ENCODE results near the gene LRP1-AS. TPM values are rescaled to one million over a fixed set of nuclear protein-coding genes. Genes with fewer than 3 reads are reported as not detected.

The LRP1-AS gene
- total RNA-seq, 4 donors from 2014 or later, result not detected

- DNase-seq, result no peak
- 88% methylated on average over 9 of the region's 19 CpGs; no CpG with 5 or more reads in 1 of the 2 donors for WGBS, 2 donors
- Histone ChIP-seq H3K4me3 (no peak overlapping the region), H3K27me3 (no peaks in the 10 kb centered on the region), H3K4me1 (no peaks in the 10 kb centered on the region), H3K9me3 (no peaks in the 10 kb centered on the region), H3K36me3 (peaks cover 80 to 100% (median 86%) of the 10 kb centered on the region in 3 donors), H3K27ac (no peak overlapping the region)
- TF ChIP-seq CTCF (IDR thresholded peaks at IDR 0.05) (no peak), POLR2A (IDR thresholded peaks at IDR 0.05) (no peak)
- intact Hi-C loops (cut with DNase I), result no loop called here
Observed at GRCh38 chr12:57195186-57195585, 47.8 kb upstream of the LRP1-AS start.

DNA sequence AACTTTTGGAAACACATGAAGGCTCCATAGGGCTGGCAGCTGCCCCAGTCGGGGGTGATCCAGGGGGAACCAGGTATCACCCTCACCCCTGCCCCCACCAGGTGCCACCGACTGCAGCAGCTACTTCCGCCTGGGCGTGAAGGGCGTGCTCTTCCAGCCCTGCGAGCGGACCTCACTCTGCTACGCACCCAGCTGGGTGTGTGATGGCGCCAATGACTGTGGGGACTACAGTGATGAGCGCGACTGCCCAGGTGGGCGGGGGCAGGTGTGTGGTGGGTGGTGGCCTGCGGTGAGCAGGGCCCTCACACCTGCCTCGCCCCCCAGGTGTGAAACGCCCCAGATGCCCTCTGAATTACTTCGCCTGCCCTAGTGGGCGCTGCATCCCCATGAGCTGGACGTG, 46.8 kb upstream of the LRP1-AS start:
- WGBS, 2 donors, result 86 to 91% methylated on average over 6 to 12 of the region's 18 CpGs
- intact Hi-C loops (cut with DNase I), result no loop called here
- H3K27me3 ChIP-seq, result no peaks in the 10 kb centered on the region
- H3K27ac ChIP-seq, result no peak overlapping the region
- H3K4me1 ChIP-seq, result no peaks in the 10 kb centered on the region
- TF ChIP-seq CTCF (IDR thresholded peaks at IDR 0.05) (no peak), POLR2A (IDR thresholded peaks at IDR 0.05) (no peak)
- H3K36me3 ChIP-seq, result peaks cover 74 to 100% (median 77%) of the 10 kb centered on the region in 3 donors
- DNase-seq, result no peak
- H3K9me3 ChIP-seq, result no peaks in the 10 kb centered on the region
- no peak overlapping the region for H3K4me3 ChIP-seq

GRCh38 chr12:57193706-57194245, 46.4 kb upstream of the LRP1-AS start:
- DNase-seq, result no peak
- Histone ChIP-seq H3K4me3 (no peak overlapping the region), H3K9me3 (no peaks in the 10 kb centered on the region), H3K4me1 (no peaks in the 10 kb centered on the region), H3K27ac (no peak overlapping the region), H3K36me3 (peaks cover 72 to 100% (median 74%) of the 10 kb centered on the region in 3 donors), H3K27me3 (no peaks in the 10 kb centered on the region)
- WGBS, 2 donors, result 78 to 100% methylated on average over 3 to 7 of the region's 19 CpGs
- no peak for TF ChIP-seq POLR2A (IDR thresholded peaks at IDR 0.05)
- TF ChIP-seq CTCF (IDR thresholded peaks at IDR 0.05), result no peak
- intact Hi-C loops (cut with DNase I), result no loop called here

- H3K27me3 ChIP-seq, result no peaks in the 10 kb centered on the region
- H3K36me3 ChIP-seq, result peaks cover 72 to 100% (median 74%) of the 10 kb centered on the region in 3 donors
- no peak for TF ChIP-seq POLR2A (IDR thresholded peaks at IDR 0.05)
- TF ChIP-seq CTCF (IDR thresholded peaks at IDR 0.05), result no peak
- DNase-seq, result no peak
- H3K4me3 ChIP-seq, result no peak overlapping the region
- no peak overlapping the region for H3K27ac ChIP-seq
- WGBS, 2 donors, result 82% methylated on average over 9 of the region's 16 CpGs; no CpG with 5 or more reads in 1 of the 2 donors
- intact Hi-C loops (cut with DNase I), result no loop called here
- H3K9me3 ChIP-seq, result no peaks in the 10 kb centered on the region
- H3K4me1 ChIP-seq, result no peaks in the 10 kb centered on the region
Observed at GRCh38 chr12:57192920-57193319, 45.5 kb upstream of the LRP1-AS start.

DNA sequence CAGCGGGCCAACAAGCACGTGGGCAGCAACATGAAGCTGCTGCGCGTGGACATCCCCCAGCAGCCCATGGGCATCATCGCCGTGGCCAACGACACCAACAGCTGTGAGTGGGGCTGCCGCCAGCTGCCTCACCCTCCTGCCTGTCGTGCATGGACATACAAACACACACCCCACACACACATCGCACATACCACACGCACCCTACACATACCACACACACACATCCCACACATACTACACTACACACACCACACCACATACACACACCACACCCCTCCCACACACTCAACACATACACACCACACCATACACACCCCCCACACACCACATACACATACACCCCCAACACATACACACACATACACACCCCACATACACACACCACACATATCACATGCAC, 44.0 kb upstream of the LRP1-AS start:
- no peak for DNase-seq
- 86 to 95% methylated on average over 3 to 5 of the region's 11 CpGs for WGBS, 2 donors
- no peak overlapping the region for H3K27ac ChIP-seq
- H3K4me1 ChIP-seq, result no peaks in the 10 kb centered on the region
- peaks cover 68 to 100% (median 81%) of the 10 kb centered on the region in 3 donors for H3K36me3 ChIP-seq
- no peaks in the 10 kb centered on the region for H3K9me3 ChIP-seq
- no peak overlapping the region for H3K4me3 ChIP-seq
- intact Hi-C loops (cut with DNase I), result no loop called here
- TF ChIP-seq CTCF (IDR thresholded peaks at IDR 0.05) (no peak), POLR2A (IDR thresholded peaks at IDR 0.05) (no peak)
- H3K27me3 ChIP-seq, result no peaks in the 10 kb centered on the region
